ENCODE results near the gene CSNK1A1L. TPM values are rescaled to one million over a fixed set of nuclear protein-coding genes. Genes with fewer than 3 reads are reported as not detected.

Gene CSNK1A1L
- total RNA-seq, 1 experiment from 2014 or later, result not detected

GRCh38 chr13:37097076-37097475, 8.4 kb downstream of the CSNK1A1L start:
- H3K4me2 ChIP-seq (ENCODE audit: low read length), result no peak overlapping the region
- no peak overlapping the region for H3K4me3 ChIP-seq (replicated peaks in 1 of 2; ENCODE audit: low read depth in 1 of 2, low read length in 2 of 2)
- no peak for ATAC-seq
- TF ChIP-seq FOSL1 (IDR thresholded peaks at IDR 0.05; ENCODE audit: low read depth) (no peak), CTCF (IDR thresholded peaks at IDR 0.05 in 2 of 3, conservative IDR thresholded peaks at IDR 0.05 in 1 of 3; ENCODE audit: borderline replicate concordance in 1 of 3, insufficient read depth in 1 of 3, low read depth in 2 of 3, low read length in 2 of 3) (no peak)
- peaks cover 56% of the 10 kb centered on the region for H3K27me3 ChIP-seq (ENCODE audit: insufficient read depth, low read length)
- no peak overlapping the region for H2AFZ ChIP-seq (ENCODE audit: low read depth, low read length, poor library complexity, severe bottlenecking)
- RAD21 ChIA-PET (ENCODE audit: low non-redundant PET in 1 of 2, low total read pairs in 2 of 2, uncharacterized antibody in 2 of 2, unreplicated experiment in 2 of 2), result no interaction called here
- no peaks in the 10 kb centered on the region for H3K9me3 ChIP-seq (ENCODE audit: control insufficient read depth in 1 of 2, insufficient read depth in 1 of 2, low read depth in 1 of 2, low read length in 2 of 2)
- H3K4me1 ChIP-seq (ENCODE audit: control insufficient read depth in 1 of 2, insufficient read depth in 2 of 2, low read length in 2 of 2), result no peaks in the 10 kb centered on the region
- H4K20me1 ChIP-seq (ENCODE audit: insufficient read depth), result no peaks in the 10 kb centered on the region
- no peak for DNase-seq (ENCODE audit: low read depth, low spot score)
- no peak overlapping the region for H3K27ac ChIP-seq (ENCODE audit: low read depth, low read length)
- H3K9ac ChIP-seq (ENCODE audit: low read length), result no peak overlapping the region
- POLR2A ChIA-PET, result no interaction called here
- H3K36me3 ChIP-seq (ENCODE audit: control insufficient read depth in 1 of 2, insufficient read depth in 2 of 2, low read length in 2 of 2), result no peaks in the 10 kb centered on the region
- H3K9me2 ChIP-seq (ENCODE audit: insufficient read depth), result no peaks in the 10 kb centered on the region
- no peaks in the 10 kb centered on the region for H3K79me2 ChIP-seq (ENCODE audit: insufficient read depth, low read length)
- CTCF ChIA-PET, result no interaction called here
- intact Hi-C loops (cut with micrococcal nuclease), result no loop called here
- BruUV-seq (replicated peaks), result no TSS peak

- DNase-seq (ENCODE audit: low read depth, low spot score), result no peak
- Histone ChIP-seq H3K9ac (ENCODE audit: low read length) (no peak overlapping the region), H3K9me2 (ENCODE audit: insufficient read depth) (no peaks in the 10 kb centered on the region), H3K4me1 (ENCODE audit: control insufficient read depth in 1 of 2, insufficient read depth in 2 of 2, low read length in 2 of 2) (no peaks in the 10 kb centered on the region), H3K4me3 (replicated peaks in 1 of 2; ENCODE audit: low read depth in 1 of 2, low read length in 2 of 2) (no peak overlapping the region), H3K4me2 (ENCODE audit: low read length) (no peak overlapping the region), H3K9me3 (ENCODE audit: control insufficient read depth in 1 of 2, insufficient read depth in 1 of 2, low read depth in 1 of 2, low read length in 2 of 2) (no peaks in the 10 kb centered on the region), H3K79me2 (ENCODE audit: insufficient read depth, low read length) (no peaks in the 10 kb centered on the region), H3K27ac (ENCODE audit: low read depth, low read length) (no peak overlapping the region), H4K20me1 (ENCODE audit: insufficient read depth) (no peaks in the 10 kb centered on the region), H3K36me3 (ENCODE audit: control insufficient read depth in 1 of 2, insufficient read depth in 2 of 2, low read length in 2 of 2) (no peaks in the 10 kb centered on the region), H2AFZ (ENCODE audit: low read depth, low read length, poor library complexity, severe bottlenecking) (no peak overlapping the region), H3K27me3 (ENCODE audit: insufficient read depth, low read length) (peaks cover 55% of the 10 kb centered on the region)
- ChIA-PET POLR2A (no interaction called here), RAD21 (ENCODE audit: low non-redundant PET in 1 of 2, low total read pairs in 2 of 2, uncharacterized antibody in 2 of 2, unreplicated experiment in 2 of 2) (no interaction called here), CTCF (no interaction called here)
- intact Hi-C loops (cut with micrococcal nuclease), result no loop called here
- no peak for TF ChIP-seq EZH2phosphoT487 (IDR thresholded peaks at IDR 0.05; ENCODE audit: borderline replicate concordance)
- TF ChIP-seq SRF (IDR thresholded peaks at IDR 0.05; ENCODE audit: low read depth), result no peak
- TF ChIP-seq CEBPB (IDR thresholded peaks at IDR 0.05; ENCODE audit: low read depth), result no peak
- no peak for TF ChIP-seq REST (IDR thresholded peaks at IDR 0.05; ENCODE audit: low read depth)
- TF ChIP-seq ZNF274 (IDR thresholded peaks at IDR 0.05; ENCODE audit: low read depth, low read length), result no peak
- TF ChIP-seq CTCF (IDR thresholded peaks at IDR 0.05 in 2 of 3, conservative IDR thresholded peaks at IDR 0.05 in 1 of 3; ENCODE audit: borderline replicate concordance in 1 of 3, insufficient read depth in 1 of 3, low read depth in 2 of 3, low read length in 2 of 3), result no peak
- TF ChIP-seq CBX3 (IDR thresholded peaks at IDR 0.05; ENCODE audit: low read depth), result no peak
- no peak for TF ChIP-seq MAX (IDR thresholded peaks at IDR 0.05)
- TF ChIP-seq SIN3A (IDR thresholded peaks at IDR 0.05; ENCODE audit: low read depth), result no peak
- TF ChIP-seq POLR2AphosphoS5 (IDR thresholded peaks at IDR 0.05; ENCODE audit: low read depth, low read length), result no peak
- no peak for TF ChIP-seq EZH2 (IDR thresholded peaks at IDR 0.05)
- ATAC-seq, result no peak
- BruUV-seq (replicated peaks), result no TSS peak
Observed at GRCh38 chr13:37094840-37095239, 10.6 kb downstream of the CSNK1A1L start.
